Endodermal cell (in vitro differentiated cells): ENCODE results near the gene GGA3. TPM values are rescaled to one million over a fixed set of nuclear protein-coding genes. Genes with fewer than 3 reads are reported as not detected.

Experiments
- DNase-seq: peaks from one replicate; pipeline ENCODE4 v3.0.0-alpha.2; 2017
- H3K27ac ChIP-seq: 2 replicates; pipeline ENCODE4 v1.5.1; 2013; ENCODE audit warnings: mild to moderate bottlenecking, low read depth, low read length, moderate library complexity
- H3K27me3 ChIP-seq: 2 replicates; pipeline ENCODE4 v1.6.1; 2013; ENCODE audit warnings: mild to moderate bottlenecking, low read length, moderate library complexity; ENCODE audit not compliant: insufficient read depth, control insufficient read depth, poor library complexity, severe bottlenecking
- H3K36me3 ChIP-seq: 2 replicates; pipeline ENCODE4 v1.7.0; 2013; ENCODE audit warnings: mild to moderate bottlenecking, low read length, moderate library complexity; ENCODE audit not compliant: control insufficient read depth, insufficient read depth
- H3K4me1 ChIP-seq: one replicate; pipeline ENCODE4 v1.7.0; 2013; ENCODE audit warnings: low read length; ENCODE audit not compliant: control insufficient read depth, insufficient read depth
- H3K4me3 ChIP-seq: 2 replicates; pipeline ENCODE4 v1.5.1; 2013; ENCODE audit warnings: mild to moderate bottlenecking, low read length, moderate library complexity
- H3K9ac ChIP-seq: 2 replicates; pipeline ENCODE4 v1.6.1; 2013; ENCODE audit warnings: mild to moderate bottlenecking, low read length, moderate library complexity; ENCODE audit not compliant: poor library complexity, severe bottlenecking; ENCODE audit errors: extremely low read depth
- H3K9me3 ChIP-seq: 2 replicates; pipeline ENCODE4 v1.6.1; 2013; ENCODE audit warnings: mild to moderate bottlenecking, low read length, moderate library complexity; ENCODE audit not compliant: control insufficient read depth
- H3K27ac Mint-ChIP-seq: 2 replicates; pipeline ENCODE4 v1.8.0; 2020; ENCODE audit warnings: mixed read lengths
- H3K27me3 Mint-ChIP-seq: 2 replicates; pipeline ENCODE4 v1.8.0; 2021; ENCODE audit warnings: mild to moderate bottlenecking, mixed read lengths; ENCODE audit not compliant: insufficient read depth
- H3K36me3 Mint-ChIP-seq: 2 replicates; pipeline ENCODE4 v1.8.0; 2020; ENCODE audit warnings: low read depth, mixed read lengths
- H3K4me1 Mint-ChIP-seq: 2 replicates; pipeline ENCODE4 v1.8.0; 2020; ENCODE audit warnings: mixed read lengths
- H3K4me3 Mint-ChIP-seq: 2 replicates; pipeline ENCODE4 v1.8.0; 2020; ENCODE audit warnings: mild to moderate bottlenecking, moderate library complexity, mixed read lengths
- H3K9me3 Mint-ChIP-seq: 2 replicates; pipeline ENCODE4 v1.8.0; 2020; ENCODE audit warnings: mild to moderate bottlenecking, mixed read lengths
- WGBS, 2 experiments: methylation state at CpG; one replicate each; pipeline versions ENCODE4 v1.1.5 to v1.1.7; 2013; ENCODE audit warnings: missing lambda C conversion rate in 2 of 2, mixed read lengths in 1 of 2; ENCODE audit not compliant: insufficient coverage in 1 of 2, insufficient read length in 1 of 2; 5-methylcytosine and 5-hydroxymethylcytosine counted together
- total RNA-seq, 2 donors: library from RNA; stranded (reverse); fragmentation: NEBNext Ultra II Directional in 1 of 2; extraction: Animal tissue kit (Norgen Biotek cat#: 25700) in 1 of 2; gene quantifications; 2 replicates in 1 of 2; 3 replicates in 1 of 2; pipeline ENCODE4 v1.2.1, GENCODE V29; 2021
- TF ChIP-seq, protein P1 (sequence below): fragments of 200-600 bp; sonication (generic); conservative IDR thresholded peaks from 2 replicates; pipeline ENCODE4 v1.5.0; 2021; ENCODE audit warnings: antibody characterized with exemption, mild to moderate bottlenecking

The GGA3 gene
- total RNA-seq, 2 donors from 2014 or later, result 64.9 to 73.2 TPM

DNA sequence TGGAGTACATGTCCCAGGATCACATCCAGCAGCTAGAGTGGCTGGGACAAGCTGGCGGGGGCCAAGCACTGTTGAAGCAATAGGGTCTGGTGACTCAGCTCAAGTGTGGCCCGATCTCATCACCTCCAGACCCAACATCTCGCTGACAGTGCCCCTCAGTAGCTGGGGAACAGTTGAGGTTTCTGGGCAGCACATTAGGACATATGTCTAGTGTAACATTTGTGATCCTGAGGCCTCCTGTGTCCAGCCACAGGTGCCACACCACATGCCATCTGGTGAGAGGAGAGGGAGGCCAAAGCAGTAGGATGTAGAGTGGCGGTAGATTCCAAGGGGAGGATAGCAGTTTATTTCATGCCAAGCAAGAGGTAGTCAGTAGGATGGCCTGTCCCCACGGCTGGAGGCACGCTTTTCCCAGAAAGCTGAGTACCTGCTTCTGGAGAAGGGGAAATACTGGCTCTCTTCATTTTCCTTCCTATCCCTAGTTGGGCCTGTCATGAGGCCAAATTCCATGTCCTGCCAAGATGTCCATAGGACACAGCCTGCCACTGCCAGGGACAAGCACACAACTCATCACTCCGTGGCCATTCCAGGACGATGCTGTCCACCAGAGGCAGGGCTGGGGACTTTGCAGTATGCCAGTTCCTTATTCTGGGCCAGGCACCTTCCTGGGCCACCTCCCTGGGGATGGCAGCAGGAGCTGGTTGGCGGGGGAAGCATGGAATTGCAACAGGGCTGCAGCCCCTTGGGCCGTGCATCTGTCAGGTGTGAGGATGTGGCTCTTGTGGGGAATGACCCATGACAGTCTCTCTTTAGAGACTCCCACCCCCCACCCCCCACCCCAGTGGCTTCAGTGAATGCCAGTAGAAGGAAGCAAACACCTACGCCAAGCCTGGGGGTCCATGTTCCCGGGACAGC lies 24.0 kb downstream of the GGA3 start:
- no peak overlapping the region for H3K4me3 ChIP-seq
- no peaks in the 10 kb centered on the region for H3K4me1 Mint-ChIP-seq
- H3K4me3 Mint-ChIP-seq, result no peak overlapping the region
- peaks cover 3% of the 10 kb centered on the region for H3K4me1 ChIP-seq
- no peaks in the 10 kb centered on the region for H3K27me3 Mint-ChIP-seq
- 93 to 99% methylated on average over 8 to 12 of the region's 12 CpGs for WGBS, 2 experiments
- no peak for DNase-seq
- H3K27me3 ChIP-seq, result no peaks in the 10 kb centered on the region
- H3K9ac ChIP-seq, result no peak overlapping the region
- H3K27ac ChIP-seq, result no peak overlapping the region
- no peak overlapping the region for H3K27ac Mint-ChIP-seq
- TF ChIP-seq, protein P1, sequence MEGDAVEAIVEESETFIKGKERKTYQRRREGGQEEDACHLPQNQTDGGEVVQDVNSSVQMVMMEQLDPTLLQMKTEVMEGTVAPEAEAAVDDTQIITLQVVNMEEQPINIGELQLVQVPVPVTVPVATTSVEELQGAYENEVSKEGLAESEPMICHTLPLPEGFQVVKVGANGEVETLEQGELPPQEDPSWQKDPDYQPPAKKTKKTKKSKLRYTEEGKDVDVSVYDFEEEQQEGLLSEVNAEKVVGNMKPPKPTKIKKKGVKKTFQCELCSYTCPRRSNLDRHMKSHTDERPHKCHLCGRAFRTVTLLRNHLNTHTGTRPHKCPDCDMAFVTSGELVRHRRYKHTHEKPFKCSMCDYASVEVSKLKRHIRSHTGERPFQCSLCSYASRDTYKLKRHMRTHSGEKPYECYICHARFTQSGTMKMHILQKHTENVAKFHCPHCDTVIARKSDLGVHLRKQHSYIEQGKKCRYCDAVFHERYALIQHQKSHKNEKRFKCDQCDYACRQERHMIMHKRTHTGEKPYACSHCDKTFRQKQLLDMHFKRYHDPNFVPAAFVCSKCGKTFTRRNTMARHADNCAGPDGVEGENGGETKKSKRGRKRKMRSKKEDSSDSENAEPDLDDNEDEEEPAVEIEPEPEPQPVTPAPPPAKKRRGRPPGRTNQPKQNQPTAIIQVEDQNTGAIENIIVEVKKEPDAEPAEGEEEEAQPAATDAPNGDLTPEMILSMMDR, result no peak
- H3K9me3 ChIP-seq, result no peaks in the 10 kb centered on the region
- H3K9me3 Mint-ChIP-seq, result no peaks in the 10 kb centered on the region
- H3K36me3 ChIP-seq, result peaks cover 80% of the 10 kb centered on the region
- H3K36me3 Mint-ChIP-seq, result peaks cover 60% of the 10 kb centered on the region

DNA sequence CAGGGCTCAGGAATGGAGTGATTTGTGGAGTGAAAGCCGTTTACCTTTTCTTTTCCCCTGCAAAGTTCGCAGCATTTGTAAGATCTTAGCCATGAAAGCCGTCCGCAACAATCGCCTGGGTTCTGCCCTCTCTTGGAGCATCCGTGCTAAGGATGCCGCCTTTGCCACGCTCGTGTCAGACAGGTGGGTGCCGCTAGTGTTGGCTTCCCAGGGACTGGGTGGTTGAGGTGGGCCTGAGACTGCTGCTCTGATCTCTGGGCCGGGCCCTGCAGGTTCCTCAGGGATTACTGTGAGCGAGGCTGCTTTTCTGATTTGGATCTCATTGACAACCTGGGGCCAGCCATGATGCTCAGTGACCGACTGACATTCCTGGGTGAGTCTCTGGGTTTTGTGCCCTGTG lies 28.6 kb downstream of the GGA3 start:
- Histone ChIP-seq H3K36me3 (peaks cover 83% of the 10 kb centered on the region), H3K4me3 (no peak overlapping the region), H3K9me3 (no peaks in the 10 kb centered on the region), H3K4me1 (no peaks in the 10 kb centered on the region), H3K27ac (no peak overlapping the region), H3K9ac (no peak overlapping the region), H3K27me3 (no peaks in the 10 kb centered on the region)
- no peaks in the 10 kb centered on the region for H3K9me3 Mint-ChIP-seq
- no peaks in the 10 kb centered on the region for H3K27me3 Mint-ChIP-seq
- no peak overlapping the region for H3K4me3 Mint-ChIP-seq
- no peaks in the 10 kb centered on the region for H3K4me1 Mint-ChIP-seq
- H3K27ac Mint-ChIP-seq, result no peak overlapping the region
- TF ChIP-seq, protein P1, result no peak
- peaks cover 65% of the 10 kb centered on the region for H3K36me3 Mint-ChIP-seq
- 95 to 97% methylated on average over 13 of the region's 13 CpGs for WGBS, 2 experiments
- DNase-seq, result no peak

DNA sequence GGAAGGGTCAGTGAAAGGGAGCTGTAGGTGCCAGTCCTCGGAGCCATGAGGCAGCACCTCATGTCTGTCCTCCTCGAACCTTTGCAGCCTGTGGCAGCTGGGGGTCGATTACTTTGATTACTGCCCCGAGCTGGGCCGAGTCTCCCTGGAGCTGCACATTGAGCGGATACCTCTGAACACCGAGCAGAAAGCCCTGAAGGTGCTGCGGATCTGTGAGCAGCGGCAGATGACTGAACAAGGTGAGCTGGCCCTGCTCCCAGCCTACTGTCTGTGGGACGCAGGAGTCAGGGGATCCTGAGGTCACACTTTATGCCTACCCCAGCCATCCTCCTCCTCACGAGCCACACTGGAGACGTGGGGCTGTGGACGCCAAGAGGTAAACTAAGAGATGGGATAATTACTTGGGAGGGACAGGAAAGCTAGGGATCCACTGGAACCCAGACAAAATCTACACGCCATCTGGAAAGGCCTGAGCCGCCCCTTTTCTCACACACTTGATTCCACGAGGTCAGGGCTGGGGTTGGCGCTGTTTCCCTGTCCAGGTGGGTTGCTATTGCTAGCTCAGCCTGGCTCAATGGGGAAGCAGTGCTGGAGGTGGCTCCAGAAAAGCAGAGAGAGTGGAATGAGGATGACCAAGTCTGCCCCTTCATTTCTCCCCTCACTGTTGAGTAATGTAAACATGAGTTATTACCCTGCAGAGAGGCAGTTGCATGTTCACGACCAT lies 29.5 kb downstream of the GGA3 start:
- WGBS, 2 experiments, result 97 to 99% methylated on average over 13 to 18 of the region's 18 CpGs
- H3K27ac Mint-ChIP-seq, result no peak overlapping the region
- no peaks in the 10 kb centered on the region for H3K9me3 Mint-ChIP-seq
- no peak overlapping the region for H3K9ac ChIP-seq
- no peaks in the 10 kb centered on the region for H3K27me3 ChIP-seq
- no peaks in the 10 kb centered on the region for H3K4me1 ChIP-seq
- H3K27me3 Mint-ChIP-seq, result no peaks in the 10 kb centered on the region
- no peaks in the 10 kb centered on the region for H3K4me1 Mint-ChIP-seq
- DNase-seq, result no peak
- H3K36me3 ChIP-seq, result peaks cover 82% of the 10 kb centered on the region
- H3K4me3 Mint-ChIP-seq, result no peak overlapping the region
- no peak overlapping the region for H3K4me3 ChIP-seq
- no peak overlapping the region for H3K27ac ChIP-seq
- H3K36me3 Mint-ChIP-seq, result peaks cover 66% of the 10 kb centered on the region
- TF ChIP-seq, protein P1, result no peak
- H3K9me3 ChIP-seq, result no peaks in the 10 kb centered on the region
